Measurements from ENCODE around the gene CIRBP.

GRCh38 chr19:1296078-1296477 lies 26.9 kb downstream of the CIRBP start:
- TF ChIP-seq GATA3 (IDR thresholded peaks at IDR 0.05; ENCODE audit: low read depth, low read length): no peak
- no peak for TF ChIP-seq GATA2 (IDR thresholded peaks at IDR 0.05; ENCODE audit: low read depth, low read length)

All from SH-SY5Y (cell line).